ENCODE measurements around the gene CHCHD3. TPM values are rescaled to one million over a fixed set of nuclear protein-coding genes. Genes with fewer than 3 reads are reported as not detected.

The CHCHD3 gene
- total RNA-seq, 1 donor from 2014 or later, result 61.5 TPM

DNA sequence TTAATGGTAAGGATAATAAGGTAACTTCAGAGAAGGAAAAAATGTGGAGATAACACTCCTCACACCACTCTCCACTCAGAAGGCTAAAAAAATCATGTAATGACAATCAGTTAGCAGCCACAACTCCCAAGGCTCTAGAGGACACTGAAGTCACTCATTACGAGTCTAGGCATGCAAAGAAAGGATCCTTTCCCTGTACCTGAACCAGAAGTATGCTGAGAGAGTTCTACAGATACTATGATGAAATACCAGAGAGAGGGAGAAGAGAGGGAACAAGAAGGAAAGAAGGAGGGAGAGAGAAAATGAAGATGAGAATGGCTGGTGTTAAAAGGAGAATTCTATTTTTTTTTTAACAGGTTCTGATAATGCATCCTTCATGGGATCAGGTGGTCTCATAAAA is 281.4 kb downstream of the CHCHD3 start:
- Mint-ChIP-seq H3K4me1 (ENCODE audit: low read depth, unreplicated experiment) (peaks cover 18% of the 10 kb centered on the region), H3K27me3 (ENCODE audit: unreplicated experiment) (peaks cover 4% of the 10 kb centered on the region), H3K9me3 (ENCODE audit: unreplicated experiment) (no peaks in the 10 kb centered on the region), H3K36me3 (ENCODE audit: unreplicated experiment) (no peaks in the 10 kb centered on the region), H3K4me3 (ENCODE audit: unreplicated experiment) (no peak overlapping the region), H3K27ac (ENCODE audit: unreplicated experiment) (no peak overlapping the region)
- TF ChIP-seq, protein P1, sequence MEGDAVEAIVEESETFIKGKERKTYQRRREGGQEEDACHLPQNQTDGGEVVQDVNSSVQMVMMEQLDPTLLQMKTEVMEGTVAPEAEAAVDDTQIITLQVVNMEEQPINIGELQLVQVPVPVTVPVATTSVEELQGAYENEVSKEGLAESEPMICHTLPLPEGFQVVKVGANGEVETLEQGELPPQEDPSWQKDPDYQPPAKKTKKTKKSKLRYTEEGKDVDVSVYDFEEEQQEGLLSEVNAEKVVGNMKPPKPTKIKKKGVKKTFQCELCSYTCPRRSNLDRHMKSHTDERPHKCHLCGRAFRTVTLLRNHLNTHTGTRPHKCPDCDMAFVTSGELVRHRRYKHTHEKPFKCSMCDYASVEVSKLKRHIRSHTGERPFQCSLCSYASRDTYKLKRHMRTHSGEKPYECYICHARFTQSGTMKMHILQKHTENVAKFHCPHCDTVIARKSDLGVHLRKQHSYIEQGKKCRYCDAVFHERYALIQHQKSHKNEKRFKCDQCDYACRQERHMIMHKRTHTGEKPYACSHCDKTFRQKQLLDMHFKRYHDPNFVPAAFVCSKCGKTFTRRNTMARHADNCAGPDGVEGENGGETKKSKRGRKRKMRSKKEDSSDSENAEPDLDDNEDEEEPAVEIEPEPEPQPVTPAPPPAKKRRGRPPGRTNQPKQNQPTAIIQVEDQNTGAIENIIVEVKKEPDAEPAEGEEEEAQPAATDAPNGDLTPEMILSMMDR (IDR thresholded peaks at IDR 0.05; ENCODE audit: partially characterized antibody, unreplicated experiment), result no peak
- no peak for DNase-seq

DNA sequence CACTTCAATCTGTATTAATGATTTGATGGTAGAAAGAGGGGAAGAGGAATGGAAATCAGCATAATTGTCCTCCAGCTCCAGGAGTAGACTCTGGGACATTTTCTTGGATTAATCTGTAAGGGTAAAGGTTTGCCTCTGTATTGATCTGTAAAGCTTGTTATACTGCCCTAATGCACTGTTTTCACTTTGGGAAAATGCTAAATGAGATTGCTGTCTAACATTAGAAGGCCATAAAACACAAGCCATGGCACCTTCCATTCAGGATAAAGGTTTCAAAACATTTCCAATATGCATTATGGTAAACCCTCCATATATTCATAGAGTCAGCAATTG is 282.8 kb downstream of the CHCHD3 start:
- H3K4me3 Mint-ChIP-seq (ENCODE audit: unreplicated experiment), result peak overlapping the region; percentile 55

DNA sequence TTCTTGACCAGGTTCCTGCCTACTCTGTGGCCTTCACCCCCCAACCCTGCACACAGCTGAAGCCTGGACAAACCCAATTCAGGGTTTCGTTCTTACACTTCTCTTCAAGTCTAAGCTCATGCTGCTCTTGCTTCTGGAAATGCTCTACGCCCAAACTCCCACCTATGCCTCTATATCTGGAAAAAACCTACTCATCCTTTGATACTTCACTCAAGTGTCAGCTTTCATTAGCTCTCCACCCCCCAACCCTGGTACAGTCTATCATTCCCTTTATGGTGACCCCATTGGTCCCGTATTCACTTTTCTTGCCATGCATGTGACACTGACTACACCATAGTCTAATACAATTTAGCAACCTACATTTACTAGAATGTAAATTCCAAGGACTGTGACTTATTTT is 284.7 kb downstream of the CHCHD3 start:
- Mint-ChIP-seq H3K36me3 (ENCODE audit: unreplicated experiment) (no peaks in the 10 kb centered on the region), H3K4me3 (ENCODE audit: unreplicated experiment) (no peak overlapping the region), H3K4me1 (ENCODE audit: low read depth, unreplicated experiment) (peaks cover 26% of the 10 kb centered on the region), H3K9me3 (ENCODE audit: unreplicated experiment) (peaks cover 2% of the 10 kb centered on the region), H3K27me3 (ENCODE audit: unreplicated experiment) (peaks cover 4% of the 10 kb centered on the region), H3K27ac (ENCODE audit: unreplicated experiment) (no peak overlapping the region)
- TF ChIP-seq, protein P1 (IDR thresholded peaks at IDR 0.05; ENCODE audit: partially characterized antibody, unreplicated experiment), result no peak
- no peak for DNase-seq

More for the DNA sequence above, 282.8 kb downstream of the CHCHD3 start:
- TF ChIP-seq, protein P1 (IDR thresholded peaks at IDR 0.05; ENCODE audit: partially characterized antibody, unreplicated experiment), result no peak
- Mint-ChIP-seq H3K4me1 (ENCODE audit: low read depth, unreplicated experiment) (peaks cover 20% of the 10 kb centered on the region), H3K9me3 (ENCODE audit: unreplicated experiment) (peaks cover under 1% of the 10 kb centered on the region), H3K27ac (ENCODE audit: unreplicated experiment) (peak overlapping the region; percentile 74), H3K36me3 (ENCODE audit: unreplicated experiment) (no peaks in the 10 kb centered on the region), H3K27me3 (ENCODE audit: unreplicated experiment) (peaks cover 4% of the 10 kb centered on the region)
- DNase-seq, result no peak

DNA sequence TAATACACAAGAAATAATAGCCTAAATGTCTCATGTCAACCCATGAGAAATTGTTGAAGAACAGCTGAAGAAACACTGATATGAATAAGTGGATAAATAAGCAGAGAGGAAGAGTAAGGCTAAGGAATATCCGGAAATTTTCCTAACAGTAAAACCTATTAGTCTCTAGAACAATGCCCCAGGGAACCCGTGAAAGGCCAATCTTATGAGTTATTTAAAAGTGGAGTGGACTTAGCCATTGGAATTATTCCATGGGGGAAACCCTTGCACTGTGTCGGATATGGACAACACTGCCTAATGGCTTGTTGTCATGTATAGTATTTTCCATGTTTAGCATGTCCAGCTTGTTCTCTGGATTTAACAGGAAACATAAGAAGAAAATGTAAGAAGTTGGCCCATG is 288.4 kb downstream of the CHCHD3 start:
- Mint-ChIP-seq H3K27ac (ENCODE audit: unreplicated experiment) (no peak overlapping the region), H3K4me3 (ENCODE audit: unreplicated experiment) (no peak overlapping the region)

DNA sequence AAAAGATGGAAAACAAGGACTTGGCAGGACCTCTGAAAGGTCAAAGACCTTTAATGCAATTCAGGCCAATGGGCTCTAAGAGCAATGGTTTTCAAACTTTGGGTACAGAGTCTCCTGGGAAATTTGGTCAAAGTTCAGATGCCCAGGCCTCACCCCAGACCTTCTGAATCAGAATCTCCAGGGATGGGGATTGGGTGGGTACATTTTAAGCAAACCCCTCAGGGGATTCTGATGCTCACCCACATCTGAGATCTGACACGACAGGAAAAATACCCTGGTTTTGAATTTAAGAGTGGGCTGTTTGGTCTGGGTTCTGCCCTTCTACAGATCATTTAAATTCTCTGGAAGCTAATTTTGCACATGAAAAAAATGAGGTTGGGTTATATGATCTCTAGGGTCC is 290.9 kb downstream of the CHCHD3 start:
- Mint-ChIP-seq H3K4me1 (ENCODE audit: low read depth, unreplicated experiment) (peaks cover 19% of the 10 kb centered on the region), H3K36me3 (ENCODE audit: unreplicated experiment) (no peaks in the 10 kb centered on the region), H3K4me3 (ENCODE audit: unreplicated experiment) (no peak overlapping the region), H3K9me3 (ENCODE audit: unreplicated experiment) (peaks cover 2% of the 10 kb centered on the region), H3K27me3 (ENCODE audit: unreplicated experiment) (peaks cover 3% of the 10 kb centered on the region), H3K27ac (ENCODE audit: unreplicated experiment) (no peak overlapping the region)
- TF ChIP-seq, protein P1 (IDR thresholded peaks at IDR 0.05; ENCODE audit: partially characterized antibody, unreplicated experiment), result no peak
- DNase-seq, result no peak

More for the DNA sequence above, 288.4 kb downstream of the CHCHD3 start:
- peaks cover 2% of the 10 kb centered on the region for H3K9me3 Mint-ChIP-seq (ENCODE audit: unreplicated experiment)
- H3K36me3 Mint-ChIP-seq (ENCODE audit: unreplicated experiment), result no peaks in the 10 kb centered on the region
- TF ChIP-seq, protein P1 (IDR thresholded peaks at IDR 0.05; ENCODE audit: partially characterized antibody, unreplicated experiment), result no peak
- H3K27me3 Mint-ChIP-seq (ENCODE audit: unreplicated experiment), result no peaks in the 10 kb centered on the region
- peak; percentile 28 for DNase-seq
- peaks cover 20% of the 10 kb centered on the region for H3K4me1 Mint-ChIP-seq (ENCODE audit: low read depth, unreplicated experiment)
